Islet of Langerhans (tissue), 1 donor: ENCODE measurements around the gene LDLRAD4.

Experiments
- FAIRE-seq: peaks from one replicate; lab custom pipeline; 2011; peaks lifted over from hg19 to GRCh38; lab: Jason Lieb, UNC

LDLRAD4 gene

DNA sequence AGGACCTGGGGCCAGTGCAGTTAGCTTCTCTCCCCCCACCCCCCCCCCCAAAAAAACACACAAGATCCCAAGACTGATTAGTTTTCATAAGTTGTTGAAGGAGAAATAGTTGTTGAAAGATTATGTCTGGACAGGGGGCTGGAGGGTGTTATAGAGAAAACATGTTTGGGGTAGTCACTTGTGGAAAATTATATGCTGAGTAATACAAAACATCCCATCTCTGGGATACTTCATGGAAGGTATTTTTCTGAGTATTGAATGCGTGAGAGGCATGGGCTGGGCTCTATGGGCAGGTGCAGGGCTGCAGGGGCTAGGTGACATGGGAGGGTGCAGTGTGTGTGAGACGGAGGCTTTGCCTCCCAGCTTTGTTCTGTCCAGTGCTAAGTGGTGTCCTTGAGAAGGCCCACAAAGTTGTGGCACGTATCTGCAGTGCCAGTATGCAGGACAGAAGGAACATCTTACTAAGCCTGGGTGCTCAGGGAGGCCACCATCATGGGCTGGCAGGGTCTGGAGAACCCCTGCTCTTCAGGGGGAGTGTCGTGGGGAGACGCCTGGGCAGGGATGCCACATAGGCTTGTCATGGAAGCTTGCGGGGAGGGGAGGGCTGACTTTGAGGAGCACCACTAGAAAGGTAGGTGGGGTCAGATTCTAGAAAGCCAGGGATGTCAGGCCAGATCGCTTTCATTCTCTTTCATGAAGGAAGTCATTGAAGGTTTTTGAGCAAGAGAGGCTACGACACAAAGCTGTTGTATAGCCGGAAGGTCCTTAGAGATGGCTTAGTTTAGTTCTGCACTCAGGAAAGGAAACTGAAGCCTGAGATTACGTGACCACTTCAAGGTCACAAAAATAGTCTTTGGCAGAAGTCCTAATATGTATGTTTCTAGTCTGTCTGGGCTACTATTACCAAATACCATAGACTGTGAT, 232.0 kb downstream of the LDLRAD4 start:
- FAIRE-seq, result no peak

DNA sequence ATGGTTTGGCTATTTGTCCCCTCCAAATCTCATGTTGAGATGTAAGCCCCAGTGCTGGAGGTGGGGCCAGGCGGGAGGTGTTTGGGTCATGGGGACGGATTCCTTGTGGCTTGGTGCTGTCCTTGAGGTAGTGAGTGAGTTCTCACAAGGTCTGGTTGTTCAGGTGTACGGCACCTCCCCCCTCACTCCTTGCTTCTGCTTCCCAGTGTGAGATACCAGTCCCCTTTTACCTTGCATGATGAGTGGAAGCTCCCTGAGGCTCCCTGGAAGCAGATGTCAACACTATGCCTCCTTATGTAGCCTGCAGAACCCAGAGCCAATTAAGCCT, 232.6 kb downstream of the LDLRAD4 start:
- FAIRE-seq, result no peak

DNA sequence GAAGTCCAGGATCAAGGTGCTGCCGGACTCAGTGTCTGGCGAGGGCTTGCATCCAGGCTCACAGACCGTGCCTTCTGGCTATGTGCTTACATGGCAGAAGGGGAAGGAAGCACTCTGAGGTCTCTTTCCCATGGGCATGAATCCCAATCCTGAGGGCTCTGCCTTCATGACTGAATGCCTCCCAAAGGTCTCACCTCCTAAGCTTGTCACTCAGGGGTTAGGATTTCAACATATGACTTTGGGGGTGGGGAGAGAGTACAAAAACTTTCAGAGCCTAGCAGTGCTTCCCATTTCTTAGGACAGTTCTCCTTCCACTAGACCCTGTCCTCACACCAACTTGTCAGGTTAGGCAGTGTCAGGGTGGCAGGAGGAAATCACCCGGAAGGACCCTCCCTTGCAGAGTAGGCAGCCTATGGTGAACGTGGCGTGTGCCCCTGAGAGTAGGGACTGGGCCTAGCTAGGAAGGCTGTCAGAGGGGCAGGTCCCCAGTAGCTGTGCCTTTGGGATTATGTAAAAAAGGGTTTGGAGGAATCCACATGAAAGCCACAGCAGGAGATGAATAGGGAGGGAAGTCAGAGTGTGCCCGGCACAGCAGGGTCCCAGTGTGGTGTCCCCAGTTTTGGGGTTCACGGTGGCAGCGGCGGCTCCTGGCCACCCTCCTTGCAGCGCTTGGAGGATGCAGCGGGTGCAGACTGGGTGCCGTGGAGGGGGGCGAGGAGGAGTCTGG, 233.3 kb downstream of the LDLRAD4 start:
- FAIRE-seq, result no peak

DNA sequence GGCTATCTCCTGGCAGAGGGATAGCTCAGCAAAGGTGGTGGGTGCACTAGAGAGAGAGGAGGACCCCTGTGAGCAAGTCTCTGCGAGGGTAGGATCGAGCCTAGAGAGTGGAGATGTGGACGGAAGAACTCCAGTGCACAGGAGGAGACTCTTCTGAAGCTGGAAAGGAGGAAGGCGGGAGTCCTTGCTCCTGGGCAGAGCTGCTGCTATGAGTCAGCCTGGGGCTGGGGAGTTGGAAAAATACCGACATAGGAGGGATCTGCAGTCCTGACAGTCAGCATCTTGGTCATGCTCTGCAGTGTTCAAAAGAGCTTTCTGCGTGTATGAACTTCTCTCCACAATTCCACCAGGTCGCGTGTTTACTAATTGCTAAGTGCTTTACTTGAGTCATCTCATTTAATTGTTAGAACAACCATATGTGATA, 233.8 kb downstream of the LDLRAD4 start:
- no peak for FAIRE-seq

DNA sequence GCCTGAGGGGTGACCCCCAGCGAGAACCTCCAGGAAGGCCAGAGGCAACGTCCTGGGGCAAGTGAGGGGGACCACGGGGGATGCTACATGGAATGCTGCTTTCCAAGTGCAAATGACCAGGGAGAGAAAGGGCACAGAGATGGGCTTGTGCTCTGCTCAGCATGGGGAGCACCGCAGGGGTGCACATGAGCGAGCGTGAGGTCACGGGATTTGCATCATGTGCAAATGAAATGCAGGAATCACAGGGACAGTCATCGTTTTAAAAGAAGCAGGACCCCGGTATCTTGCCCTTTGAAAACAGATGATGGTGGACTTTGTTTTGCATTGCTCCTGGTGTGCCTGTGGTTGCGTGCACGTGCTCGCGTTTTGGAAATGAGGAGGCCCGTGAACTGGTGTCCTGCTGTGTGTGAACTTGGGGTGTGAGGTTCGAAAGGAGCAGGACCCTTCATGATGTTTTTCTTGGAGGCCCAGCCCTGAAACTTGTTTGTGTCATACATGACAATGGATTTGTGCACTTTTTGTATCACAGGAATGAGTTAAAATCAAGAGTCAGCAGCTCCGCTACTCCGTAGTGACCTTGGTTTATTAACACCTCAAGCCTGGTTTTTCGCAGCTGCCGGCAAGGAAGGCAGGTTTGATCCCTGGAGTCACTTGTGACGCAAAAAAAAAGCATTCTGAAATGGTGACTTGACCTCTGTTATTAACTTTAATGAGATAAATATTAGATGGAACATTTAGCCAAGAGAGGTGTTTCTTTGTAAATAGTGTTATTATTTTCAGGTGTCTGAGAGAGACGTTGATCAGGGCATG, 234.5 kb downstream of the LDLRAD4 start:
- no peak for FAIRE-seq

DNA sequence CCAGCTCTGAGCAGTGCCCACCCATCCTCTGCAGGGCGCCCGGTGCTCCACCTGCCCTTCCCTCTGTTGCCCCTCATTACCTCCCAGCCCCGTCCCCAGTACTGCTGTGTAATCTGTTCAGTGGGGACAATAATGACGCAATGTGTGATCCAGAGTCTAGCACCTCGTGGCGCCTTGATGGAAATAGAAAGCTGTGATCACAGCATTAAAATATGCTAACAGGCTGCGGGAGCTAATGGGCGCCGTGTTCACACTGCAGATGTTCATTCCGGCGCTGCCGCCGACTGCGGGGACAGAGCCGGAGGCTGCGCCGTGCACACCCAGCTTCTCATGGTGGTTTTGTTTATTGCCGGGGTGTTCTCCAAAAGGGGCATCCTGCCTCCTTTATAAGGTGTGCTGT, 235.2 kb downstream of the LDLRAD4 start:
- no peak for FAIRE-seq

DNA sequence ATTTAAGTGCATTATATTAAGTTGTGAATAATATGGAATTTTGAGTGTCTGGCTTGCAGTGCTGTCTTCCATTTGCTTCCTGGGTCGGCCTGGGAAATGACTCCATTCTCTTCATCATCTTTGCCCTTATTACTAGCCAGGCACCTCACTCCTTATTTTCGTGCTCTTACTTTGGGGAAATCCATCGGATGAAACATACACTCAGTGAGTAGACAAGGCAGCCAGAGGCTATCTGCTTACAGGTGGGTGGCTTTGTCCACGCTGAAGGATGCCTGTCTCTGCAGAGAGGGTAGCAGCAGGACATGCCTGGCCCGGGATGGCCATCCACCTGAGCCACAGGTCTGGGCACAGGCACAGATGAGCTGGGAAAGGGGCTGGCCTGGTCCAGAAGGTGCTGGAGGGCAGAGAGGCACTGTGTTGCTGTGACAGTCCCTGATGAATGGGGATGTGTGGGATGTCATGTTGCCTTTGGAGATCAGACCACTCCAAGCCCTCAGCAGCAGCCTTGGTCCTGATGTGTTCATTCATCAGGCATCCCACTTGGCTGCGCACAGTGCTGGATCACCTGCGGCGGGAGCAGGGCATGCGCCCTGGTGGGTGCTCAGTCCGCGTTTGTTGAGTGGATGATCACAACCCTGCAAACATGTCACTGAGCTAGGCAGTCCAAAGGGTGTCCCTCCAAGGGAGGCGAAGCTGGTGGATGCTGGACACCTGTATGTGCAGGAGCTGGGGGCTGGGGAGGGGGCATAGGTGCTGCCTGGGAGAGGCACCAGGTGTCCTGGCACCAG, 236.0 kb downstream of the LDLRAD4 start:
- no peak for FAIRE-seq

DNA sequence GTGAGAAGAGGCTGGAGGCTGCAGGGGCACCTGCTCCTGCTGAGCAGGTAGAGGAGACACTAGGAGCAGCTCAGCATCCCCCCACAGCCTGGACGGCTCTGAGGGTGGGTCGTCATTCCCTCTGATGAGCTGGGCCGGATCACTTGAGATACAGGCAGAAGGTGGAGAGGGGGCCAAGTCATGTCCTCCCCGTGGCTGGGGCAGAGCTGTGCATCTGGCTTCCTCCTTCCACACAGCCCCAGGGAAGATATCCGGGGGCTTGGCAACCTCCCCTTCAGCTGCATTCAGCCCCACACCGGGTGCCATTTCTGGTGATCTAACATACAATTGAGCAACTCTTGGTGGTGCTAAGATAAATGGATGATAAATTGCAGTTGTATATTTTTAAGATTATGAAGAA, 236.9 kb downstream of the LDLRAD4 start:
- no peak for FAIRE-seq

DNA sequence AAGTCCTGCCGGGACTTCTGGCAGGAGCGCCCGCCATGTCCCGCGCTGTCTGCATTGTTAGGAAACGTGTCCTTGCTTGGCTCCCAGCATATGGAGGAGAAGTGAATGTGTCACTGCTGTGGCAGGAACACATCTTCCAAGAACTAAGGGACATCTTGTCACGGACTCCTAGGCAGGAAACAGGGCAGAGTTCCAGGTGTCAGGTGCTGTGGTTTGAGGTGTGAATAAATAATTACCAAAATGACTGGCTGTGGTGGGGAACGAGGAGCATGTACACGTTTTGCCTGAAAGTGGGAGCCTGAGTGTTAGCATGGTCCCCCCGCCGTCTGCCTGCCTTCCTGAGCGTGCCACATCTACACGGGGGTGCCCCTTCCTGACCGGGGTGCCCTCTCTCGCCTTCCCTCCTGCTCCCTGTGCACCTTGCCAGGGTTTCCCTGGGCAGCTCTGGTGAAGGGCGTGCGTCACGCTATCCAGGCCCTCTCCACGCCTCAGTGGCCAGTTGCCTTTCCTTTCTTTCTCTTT, 237.5 kb downstream of the LDLRAD4 start:
- no peak for FAIRE-seq

DNA sequence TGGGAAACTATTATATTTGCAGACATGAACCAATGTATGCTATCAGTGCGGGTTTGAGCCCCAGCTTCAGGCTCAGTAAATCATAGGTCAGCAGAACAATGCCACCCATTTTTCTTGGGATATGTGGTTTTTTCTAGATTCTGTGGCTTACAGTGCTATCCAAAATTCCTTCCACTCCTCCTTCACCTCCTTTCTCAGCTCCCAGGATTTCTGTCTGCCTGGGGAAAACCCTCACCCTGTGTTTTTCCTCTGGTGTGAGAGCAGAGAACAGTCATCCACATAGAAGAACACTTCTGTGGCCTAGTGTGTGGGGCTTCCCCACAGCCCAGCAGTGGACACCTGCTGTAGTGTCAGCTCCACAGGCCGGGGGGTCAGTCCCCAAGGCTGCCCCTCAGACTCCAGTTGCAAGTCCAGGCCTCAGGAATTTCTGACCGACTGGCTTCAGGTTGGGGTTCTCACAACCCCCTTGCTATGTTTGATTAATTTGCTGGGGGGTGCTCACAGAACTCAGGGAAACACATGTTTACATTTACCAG, 238.2 kb downstream of the LDLRAD4 start:
- FAIRE-seq, result no peak

DNA sequence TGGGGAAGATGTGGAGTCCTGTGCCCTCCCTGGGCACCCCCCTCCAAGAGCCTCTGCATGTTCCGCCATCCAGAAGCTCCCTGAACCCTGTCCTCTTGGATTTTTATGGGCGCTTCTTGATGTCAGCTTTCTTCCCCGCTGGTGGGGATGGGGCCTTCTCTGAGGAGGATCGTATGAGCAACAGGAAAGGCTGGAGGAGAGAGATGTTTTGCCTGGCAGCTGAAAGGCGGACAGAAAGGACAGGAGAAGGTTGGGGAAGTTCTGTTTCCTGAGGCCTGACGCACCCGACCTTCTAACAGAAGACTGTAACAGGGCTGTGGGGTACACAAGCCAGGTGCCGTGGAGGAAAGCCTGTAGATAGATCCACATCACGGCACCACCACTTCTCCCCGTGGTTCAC, 238.8 kb downstream of the LDLRAD4 start:
- FAIRE-seq, result no peak

DNA sequence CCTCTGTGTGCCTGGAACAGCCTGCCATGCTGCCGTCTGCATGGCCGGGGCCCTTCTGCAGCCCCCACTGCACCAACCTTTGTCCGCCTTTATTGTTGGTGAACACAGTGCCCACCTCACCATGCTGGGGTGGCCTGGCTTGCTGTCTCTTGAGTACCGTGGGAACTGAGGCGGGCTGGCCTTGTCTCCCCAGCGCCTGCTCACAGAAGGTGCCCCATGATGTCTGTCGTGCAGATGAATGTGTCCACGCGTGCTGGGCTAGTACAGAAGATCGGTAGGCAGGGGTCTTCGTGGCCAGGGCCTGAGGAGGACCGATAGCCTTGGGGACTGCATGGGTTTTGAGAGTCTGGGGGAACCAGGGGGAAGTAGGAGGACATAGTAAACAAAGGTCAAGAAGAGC, 242.4 kb downstream of the LDLRAD4 start:
- no peak for FAIRE-seq

DNA sequence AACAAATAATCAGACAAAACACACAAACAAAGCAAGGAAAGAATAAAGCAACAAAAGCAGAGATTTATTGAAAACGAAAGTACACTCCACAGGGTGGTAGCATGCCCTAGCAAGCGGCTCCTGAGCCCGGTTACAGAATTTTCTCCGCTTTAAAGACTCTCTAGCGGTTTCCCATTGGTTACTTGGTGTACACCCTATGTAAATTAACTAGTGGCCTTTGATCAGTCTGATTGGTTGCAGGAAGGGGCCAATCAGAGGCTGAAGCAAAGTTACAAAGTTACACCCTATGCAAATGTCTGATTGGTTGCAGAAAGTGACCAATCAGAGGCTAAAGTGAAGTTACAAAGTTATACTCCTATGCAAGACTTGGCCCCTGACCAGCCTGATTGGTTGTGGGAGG, 242.9 kb downstream of the LDLRAD4 start:
- no peak for FAIRE-seq

DNA sequence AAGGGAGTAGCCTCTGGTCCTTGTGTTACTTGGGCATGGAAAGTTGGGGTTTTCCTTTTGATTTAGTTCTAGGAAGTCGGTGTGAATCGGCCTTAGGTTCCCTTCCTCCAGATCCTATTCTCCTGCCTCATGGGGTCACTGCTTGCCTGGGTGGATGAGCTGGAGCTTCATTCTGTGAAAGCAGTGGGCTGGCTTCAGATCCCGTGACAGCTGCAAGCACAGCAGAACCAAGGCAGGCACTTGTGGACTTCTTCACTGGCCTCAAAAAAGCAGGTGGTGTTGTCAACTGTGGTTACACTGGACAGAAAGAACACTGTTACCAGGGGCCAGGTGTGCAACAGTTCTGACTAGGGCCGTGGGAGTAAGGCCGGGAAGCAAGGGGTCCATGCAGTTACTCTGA, 243.4 kb downstream of the LDLRAD4 start:
- no peak for FAIRE-seq

DNA sequence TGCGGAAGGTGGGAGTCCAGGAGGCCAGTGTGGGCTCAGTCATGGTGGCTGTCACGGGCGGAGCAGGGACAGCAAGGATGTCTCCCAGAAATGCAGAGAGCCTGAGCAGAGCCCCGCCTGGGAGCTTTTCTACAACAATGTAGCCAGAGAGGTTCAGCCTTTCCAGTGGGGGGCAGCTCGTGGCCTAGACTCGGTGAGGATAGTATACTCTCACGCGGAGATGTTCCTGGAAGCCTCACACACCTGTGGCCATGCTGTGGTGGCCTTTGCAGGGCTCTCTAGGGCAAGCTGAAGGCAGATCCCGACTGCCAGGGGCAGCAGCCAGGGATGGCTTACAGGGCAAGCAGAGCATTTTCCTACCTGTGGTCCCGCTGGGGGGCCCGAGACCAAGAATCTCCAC, 244.1 kb downstream of the LDLRAD4 start:
- FAIRE-seq, result no peak

DNA sequence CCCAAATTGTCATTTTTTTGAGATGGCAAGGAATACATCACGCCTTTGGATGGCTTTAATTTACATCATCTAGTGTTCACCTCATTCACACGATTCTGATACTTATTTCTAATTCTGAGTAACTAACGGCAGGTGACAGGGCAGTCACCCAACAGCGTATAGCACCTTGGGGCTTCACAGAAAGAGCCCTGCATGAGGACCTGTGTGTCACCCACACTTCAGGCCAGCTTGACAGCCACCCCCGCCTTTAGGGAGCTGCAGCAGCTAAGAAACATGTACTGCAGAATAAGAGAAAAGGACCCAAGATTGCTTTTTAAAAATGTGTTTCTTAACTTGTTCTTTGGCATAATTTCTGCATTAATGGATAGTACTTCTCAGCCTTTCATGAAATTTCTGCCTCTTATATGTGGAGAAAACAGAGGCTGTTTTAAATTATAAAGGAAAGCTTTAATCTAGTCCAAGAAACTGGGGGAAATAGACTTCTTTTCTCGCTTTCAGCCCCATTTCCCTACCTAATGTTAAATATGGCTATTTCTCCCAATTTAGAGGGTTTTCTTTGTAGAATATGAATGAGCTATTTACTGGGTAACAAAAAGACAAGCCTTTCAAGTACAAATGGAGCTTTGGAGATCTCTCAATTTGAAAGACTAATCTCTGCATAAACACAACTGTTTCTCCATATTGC, 245.1 kb downstream of the LDLRAD4 start:
- no peak for FAIRE-seq

DNA sequence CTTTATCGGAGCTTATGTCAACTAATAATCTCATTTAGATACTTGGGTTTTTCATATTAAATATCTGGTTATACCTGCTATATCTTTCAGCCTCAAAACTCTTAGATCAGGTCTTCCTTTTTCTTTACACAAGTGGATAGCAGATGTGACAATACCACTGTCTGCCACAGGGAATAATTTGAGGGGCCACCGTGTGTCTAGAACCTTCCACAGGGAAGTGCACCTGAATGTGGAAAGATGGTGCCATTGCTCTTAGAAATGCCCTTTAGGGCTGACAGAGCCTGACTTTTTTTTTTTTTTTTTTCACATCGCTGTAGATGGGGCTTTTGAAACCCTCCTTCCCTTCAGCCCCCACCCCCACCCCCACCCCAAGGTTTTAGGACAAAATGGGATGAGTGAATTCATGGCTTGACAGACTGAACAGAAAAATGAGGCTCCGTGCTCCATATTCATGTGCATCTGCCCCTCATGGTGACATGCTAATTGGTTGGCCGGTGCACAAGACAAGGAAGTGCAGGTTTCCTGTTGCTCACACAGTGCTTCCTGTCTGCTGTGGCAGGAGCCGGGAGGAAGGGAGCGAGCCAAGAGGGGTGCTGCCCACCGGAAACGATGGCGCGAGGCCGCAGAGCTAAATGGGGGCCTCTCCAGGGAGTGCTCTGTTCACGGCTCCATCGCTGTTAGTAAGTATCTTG, 246.0 kb downstream of the LDLRAD4 start:
- no peak for FAIRE-seq

DNA sequence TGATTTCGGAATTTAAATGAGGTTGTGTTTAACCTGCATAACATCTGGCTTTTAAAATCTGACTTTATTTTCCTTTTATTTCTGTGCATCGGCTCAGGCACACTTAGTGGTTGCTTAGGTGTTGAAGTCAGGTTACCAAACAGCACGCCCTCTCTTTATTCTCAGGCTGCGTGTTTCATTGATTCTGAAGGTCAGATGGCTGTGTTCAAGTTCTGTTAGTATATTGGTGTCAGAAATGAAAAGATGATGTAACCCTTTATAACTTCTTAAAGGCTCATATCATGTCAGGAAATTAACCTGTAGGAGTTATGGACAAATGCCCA, 246.5 kb downstream of the LDLRAD4 start:
- no peak for FAIRE-seq

DNA sequence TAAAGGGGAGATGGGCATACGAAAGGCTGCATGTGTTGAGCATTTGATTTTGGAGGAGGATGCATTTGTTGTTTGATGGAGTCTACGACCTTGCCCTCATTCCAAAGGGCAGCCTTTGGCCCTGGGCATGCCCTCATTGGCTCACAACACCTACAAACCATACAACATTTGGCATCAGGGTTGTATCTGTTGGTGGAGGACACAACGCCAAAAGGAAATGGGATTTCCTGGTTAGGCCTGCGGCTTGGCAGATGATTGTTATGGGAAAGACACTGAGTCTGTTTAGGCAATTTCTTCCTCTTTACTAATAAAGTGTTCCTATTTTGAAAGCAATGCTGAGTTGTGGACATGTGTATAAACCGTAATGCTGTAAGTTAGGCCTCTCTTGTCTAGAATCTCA, 246.9 kb downstream of the LDLRAD4 start:
- no peak for FAIRE-seq

DNA sequence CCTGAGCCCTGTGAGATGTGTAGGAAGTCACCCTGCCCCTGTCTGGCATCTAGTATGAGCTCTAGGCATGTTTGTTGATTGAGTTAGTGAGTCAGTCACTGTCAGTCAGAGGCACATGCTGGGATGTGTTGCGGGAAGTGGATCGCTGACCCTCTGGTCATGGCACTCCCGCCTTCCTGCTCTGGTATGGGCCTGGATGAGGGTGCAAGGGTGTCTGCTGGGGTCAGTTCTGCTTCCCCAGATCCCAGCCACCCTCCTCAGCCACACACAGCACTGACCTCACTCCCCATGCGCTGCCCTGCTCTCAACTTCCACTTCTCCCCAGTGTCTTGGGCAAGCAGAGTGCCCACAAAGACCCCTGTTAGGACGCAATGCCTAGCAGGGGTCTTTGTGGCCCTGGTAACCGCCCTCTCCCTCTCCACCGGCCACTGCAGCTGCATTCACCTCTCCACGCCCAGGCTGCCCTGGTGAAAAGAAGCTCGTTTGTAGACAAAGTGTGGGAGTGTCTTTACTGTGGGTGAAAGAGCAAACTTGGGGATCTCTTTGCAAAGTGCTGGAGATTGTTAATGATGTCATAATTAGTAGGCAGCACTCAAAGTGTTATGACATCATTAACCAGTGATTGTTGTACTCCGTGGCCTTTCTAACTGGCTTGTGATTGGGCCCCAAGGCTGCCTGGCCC, 252.1 kb downstream of the LDLRAD4 start:
- FAIRE-seq, result no peak
